Stimulated activated CD8-positive, alpha-beta memory T cell treated with anti-CD3 and anti-CD28 coated beads, Interleukin-2, amount 100 ng/mL, for 48 hours (primary cell): ENCODE measurements around the gene TRIM31.

ENCODE experiments used
- DNase-seq, 2 donors: peaks; one replicate each; pipeline ENCODE4 v3.0.0-alpha.2; 2020; ENCODE audit warnings: low read depth in 2 of 2

TRIM31 gene, protein sequence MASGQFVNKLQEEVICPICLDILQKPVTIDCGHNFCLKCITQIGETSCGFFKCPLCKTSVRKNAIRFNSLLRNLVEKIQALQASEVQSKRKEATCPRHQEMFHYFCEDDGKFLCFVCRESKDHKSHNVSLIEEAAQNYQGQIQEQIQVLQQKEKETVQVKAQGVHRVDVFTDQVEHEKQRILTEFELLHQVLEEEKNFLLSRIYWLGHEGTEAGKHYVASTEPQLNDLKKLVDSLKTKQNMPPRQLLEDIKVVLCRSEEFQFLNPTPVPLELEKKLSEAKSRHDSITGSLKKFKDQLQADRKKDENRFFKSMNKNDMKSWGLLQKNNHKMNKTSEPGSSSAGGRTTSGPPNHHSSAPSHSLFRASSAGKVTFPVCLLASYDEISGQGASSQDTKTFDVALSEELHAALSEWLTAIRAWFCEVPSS

DNA sequence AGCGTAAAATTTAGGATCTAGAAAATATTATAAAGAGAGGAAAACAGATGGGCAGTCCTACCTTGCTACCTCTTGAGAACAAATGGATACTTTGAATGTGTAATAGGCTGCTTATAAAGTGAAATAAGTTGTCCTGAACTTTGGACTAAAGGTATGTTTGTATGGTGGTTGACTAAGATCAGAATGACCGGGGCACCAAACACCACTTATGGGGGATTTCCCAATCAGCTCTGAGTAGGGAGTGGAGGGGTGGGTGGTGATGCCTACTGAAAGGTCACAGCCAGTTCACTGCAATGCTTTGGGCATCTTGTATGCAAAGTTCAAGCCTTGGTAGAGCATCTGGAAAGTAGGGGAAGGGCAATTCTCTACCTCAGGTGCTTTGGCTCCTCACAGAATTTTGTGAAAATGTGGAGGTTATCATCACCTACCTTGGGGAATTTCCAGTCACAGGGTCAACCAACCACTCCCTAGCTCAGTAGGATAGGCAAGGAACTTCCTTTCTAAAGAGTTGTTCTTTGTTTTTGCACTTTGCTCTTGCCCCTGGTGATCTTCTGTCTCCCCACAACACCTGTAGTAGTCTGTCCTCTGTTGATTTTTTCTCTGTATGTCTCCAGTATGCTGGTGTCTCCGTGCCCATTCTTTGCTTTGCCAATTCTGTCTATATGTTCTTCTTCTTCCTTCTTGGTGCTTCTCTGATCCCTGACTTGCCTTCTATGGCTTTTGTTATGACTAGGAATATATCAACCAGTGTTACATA lies at the start of gene TRIM31:
TRIM31 (minus strand) TSS at position 88 of the 757 bp plus-strand sequence. CDS start 285 bp downstream, outside the sequence.
- no peak for DNase-seq

DNA sequence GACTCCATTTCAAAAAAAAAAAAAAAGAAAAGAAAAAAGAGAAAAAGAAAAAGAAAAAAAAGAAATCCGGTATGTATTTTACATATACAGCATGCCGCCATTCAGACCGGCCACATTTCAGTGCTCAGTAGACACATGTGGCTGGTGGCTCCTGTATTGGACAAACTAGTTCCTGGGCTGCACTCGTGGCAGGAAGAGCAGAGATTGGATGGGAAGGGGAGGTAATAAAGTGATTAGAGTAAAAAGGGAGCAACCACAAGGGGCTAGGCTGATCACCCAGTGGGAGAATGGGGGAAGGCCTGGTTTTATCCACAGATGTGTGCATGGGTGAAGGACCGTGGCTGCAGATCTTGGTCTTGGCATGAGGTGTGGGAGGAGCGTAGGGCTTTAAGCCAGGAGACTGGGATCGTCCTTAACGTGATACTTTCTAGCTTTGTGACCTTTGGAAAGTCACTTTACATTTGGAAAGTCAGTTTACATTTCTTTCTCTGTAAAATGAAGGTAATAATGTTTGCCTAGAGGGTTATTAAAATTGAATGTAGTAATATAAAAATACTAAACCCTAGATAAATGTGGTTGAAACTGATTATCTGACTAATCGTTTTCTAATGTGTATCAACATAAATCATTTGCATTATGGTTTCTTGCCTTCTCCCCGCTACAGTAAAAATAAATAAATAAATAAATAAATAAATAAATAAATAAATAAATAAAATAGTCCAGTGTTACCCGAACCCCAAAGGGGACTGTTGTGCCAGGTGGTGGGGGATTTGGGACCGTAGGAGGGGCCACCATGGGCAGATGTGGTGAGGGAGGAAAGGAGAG lies 49.6 kb upstream of the TRIM31 start:
- no peak for DNase-seq

DNA sequence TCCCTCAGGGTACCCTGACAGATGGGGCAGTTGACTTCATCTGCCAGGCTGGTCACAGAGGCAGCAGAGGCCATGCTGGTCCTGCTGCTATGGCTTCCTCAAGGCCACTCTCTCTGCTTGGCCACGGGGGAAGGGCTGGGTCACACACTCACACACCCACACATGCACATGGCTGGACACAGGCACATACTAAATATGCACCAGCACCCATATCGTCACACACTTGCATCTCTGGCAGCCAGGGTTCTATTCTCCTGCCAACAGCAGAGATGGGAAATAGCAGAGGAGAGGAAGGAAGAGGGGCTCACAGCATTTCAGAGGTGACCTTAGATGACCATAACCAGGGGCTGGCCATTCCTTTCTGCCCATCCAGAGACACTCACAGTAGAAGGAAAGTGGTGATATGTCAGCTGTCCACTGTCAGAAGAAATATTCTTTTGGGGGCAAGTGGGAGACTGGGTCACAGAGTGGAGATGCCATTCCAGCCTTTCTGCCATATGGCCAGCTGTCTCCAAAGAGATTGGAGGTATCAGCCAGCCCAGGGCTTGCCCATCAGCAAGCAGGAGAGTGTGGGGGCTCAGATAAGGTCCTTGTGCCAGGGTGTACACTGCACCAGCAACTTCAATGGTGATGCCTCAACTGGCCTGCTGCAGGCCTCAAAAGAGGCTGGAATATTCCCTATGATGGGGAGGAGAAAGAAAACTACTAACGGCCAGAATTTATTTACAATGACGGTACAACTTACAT lies 48.1 kb upstream of the TRIM31 start, which contains the start of gene TRIM10:
TRIM10 (minus strand) TSS at position 427 of the 747 bp plus-strand sequence; CDS start at position 74, 353 bp downstream.
- no peak for DNase-seq

- DNase-seq, result no peak
Observed at GRCh38 chr6:30160008-30160784, 47.3 kb upstream of the TRIM31 start.

DNA sequence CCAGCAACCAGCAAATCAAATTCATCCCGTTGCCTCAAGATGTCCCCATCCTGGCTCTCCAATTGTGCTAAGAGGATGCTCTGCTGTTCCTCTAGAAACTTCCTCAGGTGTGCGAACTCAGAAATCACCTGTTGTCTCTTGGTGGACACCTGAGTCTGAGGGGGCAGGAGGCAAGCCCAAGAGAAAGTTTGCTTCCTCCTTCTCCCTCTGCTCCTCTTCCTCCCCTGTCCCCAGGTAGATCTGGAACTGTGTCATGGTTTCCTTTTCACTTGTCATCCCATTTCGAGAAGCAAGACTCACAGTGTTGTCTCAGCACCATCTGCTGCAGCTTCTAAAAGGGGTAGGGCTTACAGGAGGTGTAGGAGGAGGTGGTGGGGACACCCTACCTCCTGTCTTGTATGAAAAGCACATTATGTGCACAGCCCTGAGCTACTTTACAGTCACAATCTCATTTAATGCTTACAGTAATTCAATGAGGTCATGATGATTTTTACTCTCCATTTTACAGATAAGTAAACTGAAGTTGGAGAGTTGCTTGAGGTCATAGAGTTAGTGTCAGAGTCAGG lies 45.7 kb upstream of the TRIM31 start:
- no peak for DNase-seq

- DNase-seq, result no peak
Observed at GRCh38 chr6:30157999-30158398, 45.1 kb upstream of the TRIM31 start.

DNA sequence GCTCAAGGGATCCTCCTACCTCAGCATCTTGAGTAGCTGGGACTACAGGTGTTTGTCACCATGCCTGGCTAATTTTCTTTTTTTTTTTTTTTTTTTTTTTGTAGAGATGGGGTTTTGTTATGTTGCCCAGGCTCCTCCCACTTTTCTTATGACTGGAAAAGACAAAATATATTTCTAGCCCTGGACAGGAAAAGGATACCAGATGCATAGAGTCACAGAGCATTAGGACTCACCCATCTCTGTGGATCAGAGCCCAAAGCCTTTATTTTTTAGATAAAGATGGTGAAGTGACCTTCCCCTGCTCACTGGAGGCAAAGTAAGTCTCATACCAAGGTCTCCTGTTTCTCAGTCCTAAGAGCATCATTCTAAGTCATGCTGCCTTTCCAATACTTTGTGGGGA lies 44.7 kb upstream of the TRIM31 start:
- DNase-seq, result no peak

GRCh38 chr6:30156774-30157173 lies 43.9 kb upstream of the TRIM31 start:
- DNase-seq, result no peak

DNA sequence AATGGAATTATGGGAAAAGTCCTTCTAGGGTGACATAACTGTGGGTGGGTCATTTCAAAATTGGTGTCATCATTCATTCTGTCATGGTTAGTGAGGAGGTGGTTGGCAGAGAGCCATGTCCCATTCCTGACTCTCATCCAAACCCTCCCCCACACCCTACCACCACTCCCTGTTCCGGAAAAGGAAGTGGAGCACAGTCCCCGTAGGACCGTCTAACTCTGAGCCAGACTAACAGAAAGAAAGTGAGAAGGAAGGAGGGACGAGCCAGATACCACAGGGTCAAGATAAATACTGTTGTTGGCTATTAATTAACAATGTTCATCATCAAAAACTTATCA lies 43.3 kb upstream of the TRIM31 start:
- no peak for DNase-seq

GRCh38 chr6:30155520-30156261 lies 42.8 kb upstream of the TRIM31 start:
- DNase-seq, result no peak

- no peak for DNase-seq
Observed at GRCh38 chr6:30154709-30155519, 42.0 kb upstream of the TRIM31 start.

DNA sequence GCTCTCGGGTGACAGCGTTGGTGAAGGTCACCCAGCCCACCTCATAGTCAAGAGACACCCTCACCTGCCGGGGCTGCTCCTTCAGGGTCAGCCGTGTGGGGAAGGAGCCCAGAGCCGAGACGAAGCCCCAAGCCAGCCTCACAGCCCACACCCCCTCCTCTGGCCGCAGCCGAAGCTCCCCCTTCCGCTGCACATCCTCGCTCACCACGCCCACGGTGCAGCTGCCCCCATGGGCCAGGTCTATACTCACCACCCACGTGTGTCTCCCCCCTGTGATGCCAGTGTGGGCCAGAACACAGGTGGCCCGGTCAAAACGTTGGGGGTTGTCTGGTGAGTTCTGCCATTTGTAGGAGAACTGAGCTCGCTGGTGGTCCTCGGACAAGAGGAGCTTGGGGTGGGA lies 41.2 kb upstream of the TRIM31 start:
- DNase-seq, result no peak

DNA sequence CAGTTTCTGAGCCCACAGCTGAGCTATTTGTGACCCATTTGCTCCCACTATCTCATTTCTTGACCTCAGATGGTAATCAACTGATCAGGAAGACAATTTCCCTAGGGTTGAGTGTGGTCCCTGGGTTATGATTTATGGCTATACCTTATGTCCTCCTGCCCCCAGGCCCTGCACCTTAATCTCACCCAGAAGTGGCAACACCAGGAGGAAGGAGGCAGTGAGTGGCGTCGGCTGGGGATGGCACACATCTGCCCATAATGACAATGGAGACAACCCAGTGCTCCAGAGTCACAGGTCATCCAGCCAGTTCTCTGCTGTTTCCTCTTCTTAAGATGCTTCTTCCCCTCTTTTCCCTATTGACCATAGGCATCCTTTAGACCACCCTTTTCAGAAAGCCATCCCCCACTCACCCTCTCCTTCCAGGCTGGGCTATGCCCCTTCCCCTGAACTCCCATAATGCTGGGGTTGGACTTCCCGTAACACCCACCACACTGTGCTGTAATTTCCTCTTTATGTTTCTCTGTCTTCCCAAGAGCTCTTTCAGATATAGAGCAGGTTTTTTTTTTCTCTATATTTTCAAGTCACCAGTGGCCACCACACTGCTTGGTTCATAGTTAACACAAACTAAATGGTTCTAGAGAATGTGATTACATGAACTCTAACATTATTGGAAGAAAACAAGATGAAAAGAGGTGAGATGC lies 40.2 kb upstream of the TRIM31 start:
- no peak for DNase-seq

- DNase-seq, result no peak
Observed at GRCh38 chr6:30152016-30152673, 39.3 kb upstream of the TRIM31 start.

- no peak for DNase-seq
Observed at GRCh38 chr6:30151580-30151979, 38.7 kb upstream of the TRIM31 start.

GRCh38 chr6:30150671-30151395 lies 37.9 kb upstream of the TRIM31 start:
- DNase-seq, result no peak
